HG03432 (cell line): ENCODE data around the gene RRAS.

Source experiments
- ATAC-seq: cut with Tn5 transposase; IDR thresholded peaks from one replicate; pipeline ENCODE4 v1.9.1; 2021; ENCODE audit warnings: mild to moderate bottlenecking, moderate library complexity; ENCODE audit not compliant: unreplicated experiment

RRAS gene

DNA sequence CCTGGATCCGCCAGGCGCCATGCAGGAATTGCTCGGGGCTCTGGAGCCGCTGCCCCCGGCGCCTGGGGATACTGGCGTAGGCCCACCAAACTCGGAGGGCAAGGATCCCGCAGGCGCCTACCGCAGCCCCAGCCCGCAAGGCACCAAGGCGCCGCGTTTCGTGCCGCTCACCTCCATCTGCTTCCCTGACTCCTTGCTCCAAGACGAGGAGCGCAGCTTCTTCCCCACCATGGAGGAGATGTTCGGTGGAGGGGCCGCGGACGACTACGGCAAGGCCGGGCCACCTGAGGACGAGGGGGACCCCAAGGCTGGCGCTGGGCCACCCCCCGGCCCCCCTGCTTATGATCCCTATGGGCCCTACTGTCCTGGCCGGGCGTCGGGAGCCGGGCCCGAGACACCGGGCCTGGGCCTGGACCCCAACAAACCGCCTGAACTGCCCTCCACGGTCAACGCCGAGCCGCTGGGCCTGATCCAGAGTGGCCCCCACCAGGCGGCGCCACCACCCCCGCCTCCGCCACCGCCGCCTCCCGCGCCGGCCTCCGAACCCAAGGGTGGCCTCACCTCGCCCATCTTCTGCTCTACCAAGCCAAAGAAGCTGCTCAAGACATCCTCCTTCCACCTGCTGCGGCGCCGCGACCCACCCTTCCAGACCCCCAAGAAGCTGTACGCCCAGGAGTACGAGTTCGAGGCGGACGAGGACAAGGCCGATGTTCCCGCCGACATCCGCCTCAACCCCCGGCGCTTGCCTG, 42.8 kb downstream of the RRAS start:
- no peak for ATAC-seq

DNA sequence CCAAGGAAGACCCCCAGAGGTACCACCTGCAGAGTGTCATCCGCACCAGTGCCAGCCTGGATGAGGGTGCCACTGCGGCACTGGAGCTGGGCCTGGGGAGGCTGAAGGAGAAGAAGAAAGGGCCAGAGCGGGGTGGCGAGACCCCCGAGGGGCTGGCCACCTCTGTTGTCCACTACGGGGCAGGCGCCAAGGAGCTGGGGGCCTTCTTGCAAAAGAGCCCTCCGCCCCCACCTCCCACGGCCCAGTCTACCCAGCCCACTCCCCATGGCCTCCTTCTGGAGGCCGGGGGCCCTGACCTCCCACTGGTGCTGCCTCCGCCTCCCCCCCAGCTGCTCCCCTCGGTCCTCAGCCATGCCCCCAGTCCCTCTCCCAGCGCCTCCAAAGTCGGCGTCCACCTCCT, 43.5 kb downstream of the RRAS start:
- no peak for ATAC-seq

DNA sequence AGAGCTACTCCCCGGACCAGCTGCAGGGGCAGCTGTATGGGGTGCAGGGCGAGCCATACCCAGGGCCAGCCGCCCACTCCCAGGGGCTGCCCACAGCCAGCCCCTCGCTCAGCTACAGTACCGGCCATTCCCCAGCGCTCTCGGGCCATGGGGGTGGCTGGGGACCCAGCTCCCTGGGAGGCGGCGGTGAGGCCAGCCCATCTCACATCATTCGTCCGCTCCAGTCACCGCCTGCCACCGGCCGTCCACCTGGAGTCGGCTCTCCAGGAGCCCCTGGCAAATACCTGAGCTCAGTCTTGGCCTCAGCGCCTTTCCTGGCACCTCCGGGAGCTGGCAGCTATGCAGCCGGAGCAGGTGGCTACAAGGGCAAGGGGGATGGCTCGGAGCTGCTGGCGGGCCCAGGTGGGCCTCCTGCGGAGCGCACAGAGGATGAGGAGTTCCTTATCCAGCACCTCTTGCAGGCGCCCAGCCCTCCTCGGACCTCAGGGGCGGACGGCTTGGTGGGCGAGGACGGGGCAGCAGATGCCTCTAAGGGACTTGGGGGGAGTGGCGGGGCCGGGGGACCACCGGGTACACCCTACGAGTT, 44.0 kb downstream of the RRAS start:
- no peak for ATAC-seq

DNA sequence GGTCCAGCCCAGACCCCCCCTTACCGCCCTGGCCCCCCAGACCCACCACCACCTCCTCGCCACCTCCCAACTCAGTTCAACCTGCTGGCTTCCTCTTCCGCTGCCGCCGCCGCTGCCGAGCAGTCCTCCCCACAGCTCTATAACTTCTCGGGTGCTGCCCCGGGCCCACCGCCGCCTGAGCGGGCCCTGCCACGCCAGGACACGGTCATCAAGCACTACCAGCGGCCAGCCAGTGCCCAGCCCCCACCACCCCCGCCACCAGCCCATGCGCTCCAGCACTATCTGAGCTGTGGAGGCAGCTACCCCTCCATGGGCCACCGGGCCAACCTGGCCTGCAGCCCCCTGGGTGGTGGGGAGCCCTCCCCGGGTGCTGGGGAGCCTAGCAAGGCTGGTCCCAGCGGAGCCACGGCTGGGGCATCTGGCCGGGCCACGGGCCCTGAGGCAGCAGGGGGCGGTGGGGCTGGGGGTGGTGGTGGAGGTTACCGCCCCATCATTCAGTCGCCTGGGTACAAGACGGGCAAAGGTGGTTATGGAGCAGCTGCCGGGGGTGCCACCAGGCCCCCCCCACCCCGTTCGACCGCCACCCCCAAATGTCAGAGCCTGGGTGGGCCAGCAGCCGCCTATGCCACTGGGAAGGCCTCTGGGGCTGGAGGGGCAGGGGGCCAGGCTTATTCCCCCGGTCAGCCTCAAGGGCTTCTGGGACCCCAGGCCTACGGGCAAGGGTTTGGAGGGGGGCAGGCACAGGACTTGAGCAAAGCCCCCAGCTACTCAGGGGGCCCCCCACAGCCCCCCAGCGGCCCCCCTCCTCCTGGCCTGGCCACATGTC, 44.7 kb downstream of the RRAS start:
- ATAC-seq: no peak

DNA sequence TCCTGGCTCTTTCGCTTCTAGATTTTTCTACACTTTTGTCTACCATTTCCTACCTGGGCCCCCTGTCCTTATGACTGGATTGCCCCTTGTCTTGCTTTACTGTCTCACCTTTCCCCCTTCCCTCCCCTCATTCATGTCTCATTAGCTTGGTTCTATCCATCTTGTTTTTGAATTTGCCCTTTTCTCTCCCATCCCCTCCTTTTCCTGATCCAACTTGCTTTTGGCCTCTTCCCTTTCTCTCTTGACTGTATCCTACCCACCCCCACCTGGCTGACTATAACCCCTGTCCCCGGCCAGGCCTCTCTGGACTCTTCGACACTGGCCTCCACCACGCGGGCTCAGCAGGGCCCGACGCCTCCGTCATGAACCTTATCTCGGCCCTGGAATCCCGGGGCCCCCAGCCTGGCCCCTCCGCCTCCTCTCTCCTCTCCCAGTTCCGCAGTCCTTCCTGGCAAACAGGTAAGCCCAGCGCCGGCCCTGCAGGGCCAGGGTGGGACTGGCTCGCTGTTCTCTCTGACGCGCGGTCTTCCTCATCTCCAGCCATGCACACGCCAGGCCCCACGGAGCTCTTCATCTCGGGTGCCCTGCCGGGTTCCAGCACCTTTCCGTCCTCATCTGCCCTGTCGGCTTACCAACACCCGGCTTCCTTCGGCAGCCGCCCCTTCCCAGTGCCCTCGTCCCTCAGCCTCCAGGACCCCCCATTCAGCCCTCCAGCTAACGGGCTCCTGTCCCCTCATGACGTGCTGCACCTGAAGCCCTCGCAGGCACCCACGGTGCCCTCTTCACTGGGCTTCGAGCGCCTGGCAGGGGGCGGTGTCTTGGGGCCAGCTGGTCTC, 45.6 kb downstream of the RRAS start:
- ATAC-seq: no peak

DNA sequence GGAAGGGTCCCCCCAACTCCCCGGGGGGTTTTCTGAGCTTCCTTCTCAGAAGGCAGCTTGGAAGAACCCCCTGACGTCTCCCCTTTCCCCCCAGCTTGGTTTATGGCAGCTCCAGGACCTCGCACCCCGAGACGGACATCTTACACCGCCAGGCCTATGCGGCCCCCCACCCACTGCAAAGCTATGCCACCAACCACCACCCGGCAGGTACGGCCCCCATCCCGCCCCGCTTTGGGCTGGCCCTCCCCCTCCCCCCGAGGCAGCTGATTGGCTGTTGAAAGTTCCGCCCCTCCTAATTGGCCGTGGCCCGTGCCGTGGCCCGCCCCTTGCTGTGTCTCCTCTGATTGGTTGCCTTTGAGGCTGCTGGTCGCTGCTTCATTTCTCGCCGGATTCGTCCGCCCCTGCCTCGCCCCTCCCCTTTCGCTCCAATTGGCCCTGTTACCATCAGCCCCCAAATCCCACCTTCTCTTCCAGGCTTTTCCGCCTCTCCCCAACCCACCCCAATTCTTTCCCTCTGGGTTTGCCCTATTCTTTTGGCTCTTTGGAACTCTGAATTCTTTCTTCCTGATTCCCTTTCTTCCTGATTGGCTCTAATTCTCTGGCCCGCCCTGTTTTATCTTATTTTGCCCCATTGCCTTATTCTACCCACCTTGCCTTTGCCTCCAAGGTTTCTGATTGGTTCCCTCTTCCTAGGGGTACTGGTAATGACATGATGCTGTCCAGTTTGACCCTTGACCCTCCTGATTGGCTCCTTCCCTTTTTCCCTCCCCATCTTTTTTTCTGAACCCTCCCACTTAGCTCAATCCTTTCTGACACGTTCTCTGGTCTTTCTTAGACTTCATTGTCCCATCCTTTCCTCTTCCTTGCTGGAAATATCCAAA, 46.5 kb downstream of the RRAS start:
- ATAC-seq: peak; percentile 36

DNA sequence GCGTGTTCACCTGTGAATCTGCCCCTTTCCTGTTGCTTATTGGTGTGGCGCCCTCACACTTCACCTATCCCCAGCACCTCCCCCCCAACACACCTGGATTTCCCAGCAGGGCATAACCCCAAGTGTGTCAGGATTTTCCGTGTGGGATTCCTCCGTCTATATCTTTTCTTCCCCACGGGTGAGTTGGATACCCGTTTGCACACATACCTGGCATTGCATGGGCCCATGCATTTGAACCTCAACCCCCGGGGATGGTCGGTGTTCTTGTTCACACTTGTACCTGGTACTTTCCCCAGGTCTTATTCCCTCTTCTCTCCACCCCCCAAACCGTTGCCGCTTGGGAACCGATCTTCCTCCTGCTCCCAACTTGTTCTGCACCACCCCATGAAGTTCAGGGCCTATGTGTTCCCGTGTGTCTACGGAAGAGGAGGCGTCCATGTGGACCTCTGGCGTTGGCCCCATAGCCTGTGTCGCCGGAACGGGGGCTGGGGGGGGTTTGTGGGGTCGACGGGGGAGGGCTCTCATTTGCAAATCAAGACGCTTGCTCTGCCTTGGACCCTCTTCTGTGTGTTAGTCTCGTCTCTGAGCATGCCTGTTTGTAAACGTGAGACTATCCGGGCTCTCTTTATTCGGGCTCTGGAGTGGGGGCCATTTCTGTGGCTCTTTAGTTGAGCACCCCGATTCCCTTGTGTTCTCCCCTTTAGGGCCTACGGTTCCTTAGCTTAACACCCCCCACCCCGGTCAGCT, 47.3 kb downstream of the RRAS start:
- no peak for ATAC-seq

DNA sequence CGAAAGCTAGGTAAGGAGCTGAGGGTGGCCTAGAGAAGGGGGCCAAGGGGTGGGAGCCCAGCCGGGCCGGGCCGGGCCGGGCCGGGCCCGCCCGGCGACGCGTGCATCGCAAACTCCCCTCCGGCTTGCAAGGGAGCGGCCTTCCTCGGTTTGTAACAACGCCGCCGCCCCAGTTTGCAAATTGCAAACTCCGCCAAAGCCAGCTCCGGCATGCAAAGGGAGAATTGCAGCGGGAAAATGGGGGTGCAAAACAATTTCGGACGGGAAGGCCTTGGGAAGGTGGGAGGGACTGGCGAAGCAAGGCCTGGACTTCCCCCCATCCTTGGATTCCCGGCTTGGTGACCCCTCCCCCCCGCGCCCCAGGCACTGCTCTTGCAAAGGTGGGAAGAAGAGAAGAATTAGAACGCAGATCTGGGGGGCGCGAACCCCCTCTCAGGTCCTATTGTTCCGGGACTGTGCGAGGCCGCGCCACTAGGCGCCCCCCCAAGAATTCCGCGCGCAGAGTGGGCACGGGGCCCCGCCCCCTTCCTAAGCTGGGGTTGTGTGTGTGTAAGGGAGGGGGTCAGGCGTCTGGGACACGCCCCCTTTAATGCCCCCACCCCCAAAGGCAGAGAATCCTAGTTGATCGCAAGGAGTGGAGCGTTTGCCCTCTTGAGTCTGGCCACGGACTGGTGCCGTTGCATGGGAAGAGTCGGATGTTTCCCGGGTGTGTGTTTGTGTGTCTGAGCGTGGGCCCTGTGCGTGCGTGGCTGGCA, 48.0 kb downstream of the RRAS start:
- no peak for ATAC-seq

DNA sequence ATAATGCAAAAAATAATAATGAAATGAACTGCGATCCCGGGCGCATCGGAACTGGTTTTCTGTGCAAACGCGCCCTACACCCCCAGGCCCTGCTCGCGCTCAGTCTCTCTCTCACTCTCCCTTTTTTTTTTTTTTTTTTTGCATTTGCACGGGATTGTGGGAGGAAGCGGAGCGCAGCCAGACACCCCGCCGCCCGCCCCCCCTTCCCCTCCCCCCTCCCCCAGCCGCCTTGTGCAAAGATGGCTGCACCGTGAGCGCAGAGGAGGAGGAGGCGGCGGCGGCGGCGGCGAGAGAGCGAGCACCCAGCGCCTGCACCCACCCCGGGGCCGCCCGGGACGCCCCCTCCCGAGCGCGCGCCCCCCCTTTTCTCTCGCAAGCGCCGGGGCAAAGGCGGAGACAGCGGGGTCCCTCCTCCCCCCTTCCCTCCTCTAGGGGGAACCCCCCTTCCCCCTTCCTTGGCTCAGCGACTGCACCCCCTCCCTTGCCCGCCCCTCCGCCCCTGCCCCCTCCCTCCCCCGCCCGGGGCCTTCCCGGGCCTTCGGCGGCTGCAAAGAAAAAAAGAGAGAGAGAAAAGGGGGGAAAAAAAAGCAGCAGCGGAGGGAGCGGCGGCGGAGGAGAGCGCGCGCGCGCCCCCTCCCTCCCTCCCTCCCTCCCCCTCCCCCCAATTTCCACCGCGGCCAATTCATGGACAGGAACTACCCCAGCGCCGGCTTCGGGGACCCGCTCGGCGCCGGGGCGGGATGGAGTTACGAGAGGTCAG, 48.8 kb downstream of the RRAS start, which contains the start of gene PRR12:
PRR12 (plus strand) TSS at position 212 of the 760 bp plus-strand sequence; CDS start at position 685, 473 bp downstream.
- no peak for ATAC-seq

DNA sequence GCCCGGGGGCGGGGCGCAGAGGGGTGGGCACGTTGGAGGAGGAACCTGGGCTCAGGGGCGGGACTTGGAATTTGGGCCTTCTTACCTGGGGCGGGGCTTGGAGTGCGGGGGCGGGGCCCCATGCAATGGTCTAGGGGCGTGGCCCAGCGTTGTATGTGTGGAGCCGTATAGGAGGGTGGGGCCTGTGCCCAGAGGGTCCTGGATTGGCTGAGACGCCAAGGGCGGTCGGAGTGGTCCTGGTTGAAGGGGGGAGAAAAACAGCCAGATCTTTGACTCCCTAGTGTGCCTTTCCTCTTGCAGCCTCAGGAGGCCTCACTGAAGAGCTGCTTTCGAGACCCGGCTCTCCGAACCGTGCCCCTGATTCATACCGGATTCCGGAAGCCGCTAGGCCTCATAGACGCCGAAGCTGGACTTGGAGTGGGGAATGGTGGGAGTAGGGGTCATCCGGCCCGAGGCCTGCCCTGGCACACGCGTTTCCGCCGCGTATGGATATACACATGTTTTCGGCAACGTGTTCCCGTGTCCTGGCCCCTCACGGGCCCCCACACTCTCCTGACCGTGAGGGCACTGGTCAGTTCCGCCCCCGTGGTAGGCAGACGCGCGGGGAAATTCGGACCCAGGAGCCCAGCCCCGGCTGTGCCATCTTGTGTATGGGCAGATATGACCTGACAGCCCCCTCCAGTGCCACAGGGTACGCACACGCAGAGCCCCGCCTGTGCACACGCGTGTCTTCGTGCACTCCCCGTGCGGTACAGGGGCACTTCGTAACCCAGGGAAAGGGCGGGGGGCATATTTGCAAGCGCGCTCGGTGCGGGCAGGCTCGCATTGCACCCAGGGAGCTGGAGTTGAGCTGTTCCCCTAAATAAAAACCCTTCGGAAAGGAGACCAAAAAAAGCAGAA, 49.6 kb downstream of the RRAS start:
- peak; percentile 64 for ATAC-seq

DNA sequence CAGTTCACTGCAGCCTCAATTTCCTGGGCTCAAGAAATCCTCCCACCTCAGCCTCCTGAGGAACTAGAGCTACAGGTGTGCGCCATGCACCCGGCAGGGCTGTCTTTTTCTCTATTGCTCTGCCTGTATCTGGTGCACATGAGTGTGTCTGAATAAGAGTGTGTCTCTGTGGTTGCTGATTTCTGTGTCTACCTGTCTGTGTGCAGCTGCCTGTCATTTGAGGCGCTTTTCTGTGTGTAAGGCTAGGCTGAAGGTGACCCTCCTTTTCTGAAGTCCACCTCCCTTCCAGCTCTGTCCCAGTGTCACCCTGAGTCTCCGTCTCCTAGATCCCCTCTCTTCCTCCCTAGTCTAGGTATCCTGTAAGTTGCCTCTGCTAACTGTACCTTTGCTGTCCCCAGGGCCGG, 50.4 kb downstream of the RRAS start:
- no peak for ATAC-seq

DNA sequence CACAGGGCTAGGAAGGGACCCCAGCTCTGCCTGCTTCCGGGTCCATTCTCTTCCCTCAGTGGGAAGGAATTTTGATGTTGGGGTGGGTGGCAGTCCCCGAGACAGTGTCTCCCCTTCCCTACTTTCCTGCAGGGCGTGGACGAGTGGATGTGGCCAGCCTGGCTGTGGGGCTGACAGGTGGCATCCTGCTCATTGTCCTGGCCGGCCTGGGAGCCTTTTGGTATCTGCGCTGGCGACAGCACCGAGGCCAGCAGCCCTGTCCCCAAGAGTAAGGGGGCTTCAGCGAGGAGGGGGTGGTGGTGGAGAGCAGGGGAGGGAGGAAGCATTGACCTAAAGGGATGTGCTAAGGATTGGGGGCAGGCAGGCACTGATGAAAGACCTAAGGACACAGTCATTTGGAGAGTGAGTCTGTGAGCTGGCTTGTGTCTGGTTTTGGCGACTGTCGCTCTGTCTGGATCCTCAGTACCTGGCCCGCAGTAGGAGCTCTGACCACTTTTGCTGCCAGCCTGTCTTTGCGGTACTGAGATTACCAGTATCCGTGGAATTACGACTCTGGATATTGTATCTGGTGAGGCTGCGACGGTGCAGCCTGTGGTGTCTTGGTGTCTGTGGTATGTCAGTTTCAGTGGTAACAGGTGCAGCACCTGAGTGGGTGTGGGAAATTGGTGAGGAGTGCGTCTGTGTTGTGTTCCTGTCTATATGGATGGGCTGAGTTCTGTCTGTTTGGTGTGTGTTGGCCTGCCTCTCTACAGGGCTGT, 51.4 kb downstream of the RRAS start:
- ATAC-seq: no peak

DNA sequence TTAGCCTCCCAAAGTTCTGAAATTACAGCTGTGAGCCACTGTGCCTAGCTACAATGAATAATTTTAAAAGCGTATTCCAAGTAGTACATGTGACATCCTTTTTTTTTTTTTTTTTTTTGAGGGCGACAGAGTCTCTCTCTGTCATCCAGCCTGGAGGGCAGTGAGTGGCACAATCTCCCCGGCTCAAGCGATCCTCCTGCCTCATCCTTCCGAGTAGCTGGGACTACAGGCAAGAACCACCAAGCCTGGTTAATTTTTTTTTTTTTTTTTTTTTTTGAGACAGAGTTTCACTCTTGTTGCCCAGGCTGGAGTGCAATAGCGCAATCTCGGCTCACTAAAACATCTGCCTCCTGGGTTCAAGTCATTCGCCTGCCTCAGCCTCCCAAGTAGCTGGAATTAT, 52.7 kb downstream of the RRAS start:
- no peak for ATAC-seq
